GM19240 (cell line): ENCODE results near the gene ETFDH.
"Not testable (repeated sequence)": the region's sequence is repeated elsewhere in the genome, so short reads cannot be mapped to it uniquely, and the experiment has no call there.

ENCODE experiments used
- DNase-seq: peaks from one replicate; pipeline ENCODE4 v3.0.0; 2011; ENCODE audit warnings: low spot score; ENCODE audit not compliant: insufficient read length

The ETFDH gene

DNA sequence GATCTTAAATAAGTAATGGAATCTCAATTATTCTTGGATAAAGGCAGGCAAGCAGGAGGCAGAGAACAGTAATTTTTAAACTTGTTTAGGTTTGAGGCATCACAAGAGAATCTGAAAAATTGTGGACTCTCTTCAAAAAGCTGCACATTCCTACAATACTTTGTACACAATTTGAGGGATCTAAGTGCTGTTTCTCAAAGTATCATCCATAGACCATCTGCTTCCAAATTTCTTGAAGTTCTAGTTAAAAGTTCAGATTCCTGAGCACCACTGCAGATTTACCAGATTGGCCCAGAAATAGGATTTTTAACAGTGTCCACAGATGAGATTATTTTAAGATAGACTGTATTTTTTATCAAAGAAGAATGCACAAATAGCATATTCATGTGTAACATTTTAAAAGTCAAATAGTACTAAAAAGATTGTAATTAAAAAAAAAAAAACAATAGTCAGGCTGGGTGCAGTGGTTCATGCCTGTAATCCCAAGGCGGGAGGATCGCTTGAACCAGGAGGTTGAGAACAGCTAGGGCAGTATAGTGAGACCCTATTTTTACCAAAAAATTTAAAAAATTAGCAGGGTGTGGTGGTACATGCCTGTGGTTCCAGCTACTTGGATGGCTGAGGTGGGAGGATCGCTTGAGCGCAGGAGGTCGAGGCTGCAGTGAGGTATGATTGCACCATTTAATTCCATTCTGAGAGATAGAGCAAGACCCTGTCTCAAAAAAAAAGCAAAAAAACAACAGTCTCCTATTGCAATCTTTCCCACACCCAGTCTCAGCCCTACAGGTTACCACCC lies 82.5 kb downstream of the ETFDH start:
- DNase-seq: no peak

DNA sequence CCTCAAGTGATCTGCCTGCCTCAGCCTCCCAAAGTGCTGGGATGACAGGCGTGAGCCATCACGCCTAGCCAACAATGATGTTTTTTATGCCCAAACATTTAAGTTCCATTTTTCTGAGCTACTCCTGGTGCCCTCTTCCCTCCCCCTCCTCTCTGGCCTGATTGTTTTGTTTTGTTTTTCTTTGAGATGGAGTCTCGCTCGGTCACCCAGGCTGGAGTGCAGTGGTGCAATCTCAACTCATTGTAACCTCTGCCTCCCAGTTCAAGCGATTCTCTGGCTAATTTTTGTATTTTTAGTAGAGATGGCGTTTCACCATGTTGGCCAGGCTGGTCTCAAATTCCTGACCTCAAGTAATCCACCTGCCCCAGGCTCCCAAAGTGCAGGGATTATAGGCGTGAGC lies 83.7 kb downstream of the ETFDH start:
- DNase-seq: not testable (repeated sequence)

DNA sequence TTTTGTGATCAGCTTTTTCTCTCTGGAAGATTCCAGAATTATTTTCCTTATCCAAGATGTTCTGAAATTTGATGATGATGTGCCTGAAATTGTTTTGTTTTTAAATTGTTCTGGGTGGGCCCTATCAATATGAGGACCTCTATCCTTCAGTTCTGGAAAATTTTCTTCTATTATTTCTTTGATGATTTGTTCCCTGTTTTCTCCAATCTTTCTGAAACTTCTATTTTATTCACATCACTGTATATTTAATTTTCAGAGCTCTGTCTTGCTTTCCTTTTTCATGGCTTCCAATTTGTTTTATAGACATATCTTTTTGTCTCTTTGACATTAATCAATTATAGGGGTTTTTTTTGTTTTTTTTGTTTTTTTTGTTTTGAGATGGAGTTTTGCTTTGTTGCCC lies 84.5 kb downstream of the ETFDH start:
- no peak for DNase-seq

DNA sequence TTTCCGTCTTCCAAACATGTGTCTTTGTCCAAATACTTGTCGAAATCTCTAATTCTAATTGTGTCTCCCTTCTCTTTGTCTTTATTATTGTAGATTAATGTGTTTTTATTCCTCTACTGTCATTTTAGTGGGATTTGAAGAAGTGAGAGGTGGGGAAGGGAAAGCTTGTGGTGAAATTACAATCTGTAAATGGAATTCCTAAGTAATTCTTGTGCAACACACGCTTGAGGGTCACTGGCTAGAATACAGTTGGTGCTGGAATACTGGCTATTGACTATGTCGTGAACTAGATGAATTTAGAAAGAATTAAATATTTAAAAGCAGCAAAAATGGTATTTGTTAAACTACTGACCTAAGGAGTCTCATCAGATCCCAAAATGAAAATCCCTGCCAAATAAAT lies 86.0 kb downstream of the ETFDH start:
- DNase-seq: no peak

- no peak for DNase-seq
These were observed 86.6 kb downstream of the ETFDH start for GRCh38 chr4:158758703-158759102.
